Measurements from ENCODE around the gene SCN3A.

SCN3A gene

DNA sequence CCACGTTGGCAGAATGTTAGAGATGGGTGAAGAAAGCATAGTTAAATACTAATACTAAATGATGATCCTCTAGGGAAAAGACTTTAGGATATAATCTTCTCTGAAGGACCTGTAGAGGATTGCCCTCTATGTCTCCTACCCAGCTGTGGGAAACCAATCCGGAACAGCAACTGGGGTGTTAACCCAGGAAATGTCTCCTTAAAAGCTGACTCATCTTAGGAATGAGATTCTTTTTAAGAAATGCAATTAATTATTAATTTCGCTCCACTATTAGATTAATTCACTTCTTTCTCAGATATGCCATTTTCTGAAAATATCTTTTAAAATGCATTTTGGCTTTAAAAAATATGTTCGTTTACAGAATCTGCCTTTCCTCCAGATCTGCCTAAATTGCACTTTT, 7.4 kb downstream of the SCN3A start:
- no peak overlapping the region for H3K4me3 ChIP-seq (ENCODE audit: low read depth, low read length)
- in situ Hi-C loops (cut with HindIII; ENCODE audit: low sequenced_read_pairs), result no loop called here
- no peak for TF ChIP-seq CTCF (IDR thresholded peaks at IDR 0.05; ENCODE audit: low read depth, low read length)
- DNase-seq (ENCODE audit: low read depth, low spot score), result no peak

- no peak for DNase-seq (ENCODE audit: low read depth, low spot score)
- in situ Hi-C loops (cut with HindIII; ENCODE audit: low sequenced_read_pairs), result no loop called here
- TF ChIP-seq CTCF (IDR thresholded peaks at IDR 0.05; ENCODE audit: low read depth, low read length), result no peak
- H3K4me3 ChIP-seq (ENCODE audit: low read depth, low read length), result no peak overlapping the region
Observed at GRCh38 chr2:165193178-165193777, 10.6 kb downstream of the SCN3A start.

GRCh38 chr2:165192729-165193128, 11.1 kb downstream of the SCN3A start:
- in situ Hi-C loops (cut with HindIII; ENCODE audit: low sequenced_read_pairs), result no loop called here
- H3K4me3 ChIP-seq (ENCODE audit: low read depth, low read length), result no peak overlapping the region
- no peak for TF ChIP-seq CTCF (IDR thresholded peaks at IDR 0.05; ENCODE audit: low read depth, low read length)
- DNase-seq (ENCODE audit: low read depth, low spot score), result no peak

DNA sequence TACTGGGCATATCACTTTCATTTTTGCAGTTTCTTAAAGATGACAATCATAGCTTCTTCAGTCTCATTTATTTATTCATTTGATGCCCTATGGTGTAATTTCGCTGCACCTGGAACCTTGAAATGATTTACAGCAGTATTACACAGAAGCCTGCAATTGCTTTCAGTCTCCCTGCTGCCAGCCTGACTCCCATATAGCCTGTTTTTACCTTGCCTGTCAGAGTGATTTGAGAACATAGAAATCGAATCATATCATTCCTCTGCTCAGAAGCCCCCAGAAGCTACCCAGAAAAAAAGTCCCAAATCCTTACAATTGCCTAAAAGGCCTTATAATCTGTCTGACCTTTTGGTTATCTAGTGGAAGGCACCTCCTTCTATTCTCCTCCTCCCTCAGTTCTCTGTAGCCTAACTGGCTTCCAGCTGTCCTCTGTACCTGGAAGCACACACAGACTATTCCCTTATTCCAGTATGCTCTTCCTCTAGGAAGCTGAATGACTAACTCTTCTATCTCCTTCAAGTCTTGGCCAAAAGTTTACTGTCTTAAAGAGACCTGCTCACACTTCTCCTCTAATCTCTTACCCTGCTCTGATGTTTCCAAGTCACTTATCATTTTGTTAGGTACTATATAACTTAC, 12.6 kb downstream of the SCN3A start:
- no peak overlapping the region for H3K4me3 ChIP-seq (ENCODE audit: low read depth, low read length)
- TF ChIP-seq CTCF (IDR thresholded peaks at IDR 0.05; ENCODE audit: low read depth, low read length), result no peak
- DNase-seq (ENCODE audit: low read depth, low spot score), result no peak
- in situ Hi-C loops (cut with HindIII; ENCODE audit: low sequenced_read_pairs), result no loop called here

DNA sequence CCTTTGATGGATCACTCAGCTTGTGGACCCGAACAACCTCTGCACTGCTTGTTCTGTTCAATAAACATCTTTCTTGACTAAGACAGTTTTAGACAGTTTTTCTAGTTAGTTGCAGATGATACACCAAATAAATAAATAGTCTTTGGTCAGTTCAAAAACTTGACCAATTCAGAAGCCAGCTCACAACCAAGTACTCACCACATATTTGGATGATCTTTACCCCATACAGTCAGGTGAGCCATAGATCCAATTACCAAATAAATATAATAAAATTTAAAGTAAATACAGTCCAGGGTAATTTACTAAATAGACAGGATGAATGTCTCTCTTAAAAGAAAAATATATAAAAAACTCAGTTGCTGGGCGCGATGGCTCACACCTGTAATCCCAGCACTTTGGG, 18.2 kb downstream of the SCN3A start:
- no peak overlapping the region for H3K4me3 ChIP-seq (ENCODE audit: low read depth, low read length)
- in situ Hi-C loops (cut with HindIII; ENCODE audit: low sequenced_read_pairs), result no loop called here
- no peak for TF ChIP-seq CTCF (IDR thresholded peaks at IDR 0.05; ENCODE audit: low read depth, low read length)
- no peak for DNase-seq (ENCODE audit: low read depth, low spot score)

DNA sequence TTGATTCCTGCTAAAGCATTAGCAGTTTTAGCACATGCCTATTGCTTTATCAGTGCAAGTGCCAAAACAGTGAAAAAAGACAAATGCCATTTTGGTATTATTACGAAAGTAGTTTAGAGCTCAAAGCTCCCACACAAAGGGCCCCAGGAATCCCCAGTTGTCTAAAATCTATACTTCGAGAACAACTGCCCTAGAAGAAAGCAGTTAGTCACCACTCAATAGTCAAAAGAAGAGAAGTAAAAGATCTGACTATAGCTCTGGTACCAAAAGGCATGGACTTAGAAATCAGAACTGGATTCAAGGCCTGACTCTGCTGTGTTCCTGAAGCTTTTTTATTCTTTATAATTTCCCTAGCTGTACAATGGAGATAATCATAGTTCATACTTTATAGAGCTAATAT, 21.8 kb downstream of the SCN3A start:
- TF ChIP-seq CTCF (IDR thresholded peaks at IDR 0.05; ENCODE audit: low read depth, low read length), result no peak
- in situ Hi-C loops (cut with HindIII; ENCODE audit: low sequenced_read_pairs), result no loop called here
- DNase-seq (ENCODE audit: low read depth, low spot score), result no peak
- no peak overlapping the region for H3K4me3 ChIP-seq (ENCODE audit: low read depth, low read length)

Measured in astrocyte of the spinal cord (primary cell).